Measurements from ENCODE around the gene ZNF521. TPM values are rescaled to one million over a fixed set of nuclear protein-coding genes. Genes with fewer than 3 reads are reported as not detected.

ZNF521 gene
- total RNA-seq, 1 donor from 2014 or later, result 85.8 TPM

DNA sequence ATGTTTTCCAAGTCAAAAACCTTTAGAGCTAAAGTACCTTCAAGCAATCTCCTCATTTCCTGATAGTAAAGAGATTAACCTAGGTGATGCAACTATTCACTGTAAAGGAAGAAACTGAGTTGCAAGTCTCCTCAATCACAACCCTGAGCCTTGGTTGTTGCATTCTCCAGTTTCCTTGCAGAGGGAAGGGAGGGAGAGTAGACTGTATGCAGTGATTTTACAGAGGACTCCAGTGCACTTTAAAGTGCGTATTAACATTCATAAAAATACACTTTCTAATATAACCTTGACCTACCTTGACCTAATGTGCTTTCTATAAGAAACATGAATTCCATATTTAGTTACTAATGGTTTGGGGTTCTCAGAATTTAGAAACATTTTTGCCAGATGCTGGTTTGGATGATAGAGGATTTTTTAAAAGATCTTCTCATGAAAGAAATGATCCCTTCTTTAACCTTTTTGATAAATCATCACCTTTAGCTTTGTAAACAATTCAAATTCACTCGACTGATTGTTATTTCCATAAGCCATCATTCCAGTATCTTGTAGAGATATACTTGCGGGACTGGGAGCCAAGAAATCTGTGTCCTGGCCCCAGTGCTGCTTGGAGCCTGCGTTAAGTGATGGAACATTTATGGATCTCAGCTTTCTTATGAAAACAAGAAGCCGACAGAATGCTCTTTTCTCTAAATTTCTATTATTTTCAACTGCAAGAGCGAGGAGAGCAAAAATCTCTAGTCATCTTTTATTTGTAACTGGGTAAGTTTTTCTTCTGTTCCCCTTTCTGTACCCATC lies 228.3 kb downstream of the ZNF521 start:
- no peak for DNase-seq

DNA sequence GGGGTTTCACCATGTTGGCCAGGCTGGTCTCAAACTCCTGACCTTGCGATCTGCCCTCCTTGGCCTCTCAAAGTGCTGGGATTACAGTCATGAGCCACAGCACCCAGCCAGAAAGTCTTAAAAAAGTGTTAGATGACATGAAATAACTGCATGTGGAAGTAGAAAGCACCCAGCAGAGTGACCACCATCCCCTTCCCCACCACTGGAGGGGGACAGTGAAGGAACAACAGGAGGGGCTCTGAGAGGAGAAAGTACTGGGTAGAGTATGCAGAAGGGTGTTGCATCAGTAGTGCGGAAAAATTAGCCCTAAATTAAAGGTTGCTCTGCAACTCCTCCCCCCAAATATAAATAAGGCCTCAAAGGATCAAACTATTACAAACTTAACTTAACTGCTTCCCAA lies 230.5 kb downstream of the ZNF521 start:
- DNase-seq, result no peak

DNA sequence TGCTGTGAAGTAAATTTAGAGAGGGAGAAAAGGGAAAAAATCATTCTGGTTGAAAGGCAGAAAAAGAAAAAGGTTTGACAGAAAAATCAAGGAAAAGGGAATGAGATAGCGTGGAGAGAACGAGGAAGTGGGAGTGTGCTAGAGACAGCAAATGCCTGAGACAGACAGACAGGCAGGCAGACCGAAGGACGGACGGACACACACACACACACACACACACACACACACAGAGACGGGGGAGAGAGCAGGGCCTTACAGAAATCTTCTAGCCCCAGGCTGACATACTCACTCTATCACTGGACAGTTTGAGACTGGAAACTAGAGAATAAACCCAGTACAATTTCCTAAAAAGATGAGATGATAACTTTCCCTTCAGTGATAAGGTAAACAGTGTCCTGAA lies 238.4 kb downstream of the ZNF521 start:
- no peak for DNase-seq

DNA sequence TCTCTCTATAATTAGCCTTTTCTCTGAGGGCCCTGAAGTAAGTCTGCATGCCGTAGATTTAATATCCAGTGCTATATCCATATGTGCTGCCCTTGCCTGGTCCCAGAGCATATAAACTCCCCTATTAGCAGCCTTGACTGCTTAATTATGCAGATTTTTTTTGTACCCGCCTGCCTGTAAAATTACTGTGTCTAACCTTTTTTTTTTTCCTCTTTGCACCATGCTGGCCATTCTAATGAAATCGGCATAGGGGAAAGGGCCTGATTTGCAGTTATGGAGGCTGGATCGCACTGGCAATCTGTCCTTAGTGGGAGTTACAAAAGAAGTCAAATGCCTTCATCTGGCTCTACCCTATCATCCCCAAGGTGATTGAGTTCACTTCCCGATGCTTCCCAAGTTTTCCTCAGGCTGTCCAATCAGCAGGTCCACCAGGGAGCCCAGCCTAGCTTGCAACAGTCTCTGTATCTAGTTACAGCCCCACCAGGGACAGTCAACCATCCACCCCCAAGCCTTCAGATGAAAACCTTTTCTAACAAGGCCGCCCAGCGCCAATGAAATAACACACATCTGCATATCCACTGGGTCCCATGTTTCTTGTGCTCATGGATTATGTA lies 239.0 kb downstream of the ZNF521 start:
- no peak for DNase-seq

DNA sequence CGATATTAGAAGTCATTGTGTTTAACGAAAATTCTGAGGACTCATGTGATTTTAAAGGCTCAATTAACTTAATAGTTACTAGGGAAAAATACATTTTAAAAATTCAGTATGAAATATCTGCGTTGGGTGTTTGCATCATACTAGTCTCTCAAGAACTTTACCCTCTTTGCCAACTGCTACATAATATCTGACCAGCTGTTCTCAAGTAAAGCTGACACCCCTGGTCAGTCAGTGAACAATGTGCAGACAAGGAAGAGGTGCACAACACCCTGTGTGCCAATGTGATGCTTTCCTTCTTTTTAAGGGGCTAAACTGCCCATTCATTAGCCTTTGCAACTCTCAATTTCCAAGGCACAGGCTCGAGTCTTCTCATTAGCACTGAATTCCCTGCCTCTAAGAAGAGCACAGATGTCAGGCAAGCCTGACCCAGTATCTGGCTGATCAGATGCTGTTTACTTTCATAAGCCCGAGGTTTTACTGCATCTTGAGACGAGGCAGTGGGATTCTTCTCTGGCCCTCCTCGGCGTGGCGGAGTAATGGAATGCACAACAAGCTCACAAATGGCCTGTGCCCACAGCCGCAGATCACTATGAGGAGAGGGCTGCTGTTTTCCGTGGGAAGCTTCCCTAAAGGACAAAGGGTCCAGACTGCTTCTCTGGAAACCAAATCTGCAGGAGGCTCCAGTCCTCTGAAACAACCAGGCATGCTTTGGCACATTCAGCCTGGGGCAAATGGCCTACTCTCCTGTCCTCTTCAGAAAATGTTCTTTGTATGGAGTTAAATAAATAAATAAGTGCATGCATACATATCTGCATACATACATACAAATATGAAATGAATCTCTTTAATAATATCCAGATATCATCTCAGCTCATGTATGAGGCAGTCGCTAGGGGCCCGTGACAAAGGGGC lies 240.3 kb downstream of the ZNF521 start:
- DNase-seq, result peak; percentile 59

DNA sequence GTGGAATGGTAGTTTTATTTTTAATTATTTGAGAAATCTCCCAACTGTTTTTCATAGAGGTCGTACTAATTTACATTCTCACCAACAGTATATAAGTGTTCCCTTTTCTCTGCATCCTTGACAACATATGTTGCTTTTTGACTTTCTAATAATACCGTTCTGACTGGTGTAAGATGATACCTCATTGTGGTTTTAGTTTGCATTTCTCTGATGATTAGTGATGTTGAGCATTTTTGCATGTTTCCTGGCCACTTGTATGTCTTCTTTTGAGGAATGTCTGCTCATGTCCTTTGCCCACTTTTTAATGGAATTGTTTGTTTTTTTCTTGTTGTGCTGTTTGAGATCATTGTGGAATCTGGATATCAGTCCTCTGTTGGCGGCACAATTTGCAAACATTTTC lies 242.5 kb downstream of the ZNF521 start:
- DNase-seq, result no peak

DNA sequence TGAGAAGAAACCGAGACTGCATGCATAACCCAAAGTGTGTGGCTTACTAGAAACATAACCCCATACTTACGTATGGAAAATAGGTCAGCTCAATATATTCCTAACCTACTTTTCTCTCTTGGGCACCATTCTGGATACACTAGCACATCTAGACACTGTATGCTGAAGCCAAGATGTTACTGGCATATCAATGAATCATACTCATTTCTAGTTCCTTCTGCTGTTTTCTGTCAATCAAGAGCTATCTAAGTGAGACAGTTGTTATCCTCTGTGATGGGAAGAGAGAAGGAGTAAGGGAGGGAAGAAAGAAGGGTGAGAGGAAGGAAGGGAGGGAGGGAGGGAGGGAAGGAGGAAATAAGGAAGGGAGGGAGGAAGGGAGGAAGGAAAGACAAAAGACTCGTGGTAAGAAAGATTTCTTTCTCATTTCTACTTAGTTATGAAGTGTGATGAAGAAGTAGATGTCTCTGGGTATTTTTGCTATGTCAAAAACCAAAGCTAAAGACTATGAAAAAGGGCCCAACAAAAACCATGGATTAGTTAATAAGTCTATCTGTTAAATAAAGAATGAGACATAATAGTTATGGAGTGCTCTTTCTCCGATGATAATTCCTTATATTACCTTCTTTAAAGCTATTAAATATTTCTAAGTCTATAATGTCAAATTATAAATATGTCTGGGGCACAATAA lies 248.4 kb downstream of the ZNF521 start:
- no peak for DNase-seq

DNA sequence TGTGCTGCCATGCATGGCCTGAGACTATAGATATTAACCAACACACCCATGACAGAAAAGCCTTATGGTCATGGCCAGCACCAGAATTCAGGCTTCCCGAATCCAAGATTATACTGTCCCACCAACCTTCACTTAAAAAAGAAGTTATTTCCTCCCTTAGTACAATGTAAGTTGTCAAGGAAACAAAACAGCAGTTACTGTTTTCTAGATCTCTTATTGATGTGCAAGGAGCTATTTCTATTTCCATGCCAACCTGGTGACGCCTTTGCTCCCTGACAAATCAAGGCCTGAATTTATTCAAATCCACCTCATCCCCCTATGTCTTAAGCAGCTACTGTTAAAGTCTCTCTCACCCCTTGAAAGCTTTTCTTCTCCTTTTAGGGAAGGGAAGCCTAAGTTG lies 249.3 kb downstream of the ZNF521 start:
- peak; percentile 20 for DNase-seq

DNA sequence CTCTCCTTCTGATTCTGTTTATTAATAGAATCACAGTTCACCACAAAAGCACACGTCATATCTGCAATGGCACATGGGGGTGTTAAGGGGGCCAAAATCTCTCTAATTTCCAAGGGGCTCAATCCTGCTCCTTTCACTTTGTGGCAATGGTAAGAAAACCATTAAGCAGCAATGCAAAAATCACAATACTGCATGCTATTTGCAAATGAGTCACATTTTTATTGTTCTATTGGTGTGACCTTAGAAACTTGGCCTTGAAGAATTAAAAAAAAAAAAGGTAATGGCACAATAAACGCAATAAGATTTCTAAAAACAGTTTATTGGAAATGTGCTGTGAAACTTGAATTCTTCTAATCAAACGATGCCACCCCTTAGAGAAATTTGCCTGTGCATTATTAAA lies 251.5 kb downstream of the ZNF521 start:
- DNase-seq, result no peak

DNA sequence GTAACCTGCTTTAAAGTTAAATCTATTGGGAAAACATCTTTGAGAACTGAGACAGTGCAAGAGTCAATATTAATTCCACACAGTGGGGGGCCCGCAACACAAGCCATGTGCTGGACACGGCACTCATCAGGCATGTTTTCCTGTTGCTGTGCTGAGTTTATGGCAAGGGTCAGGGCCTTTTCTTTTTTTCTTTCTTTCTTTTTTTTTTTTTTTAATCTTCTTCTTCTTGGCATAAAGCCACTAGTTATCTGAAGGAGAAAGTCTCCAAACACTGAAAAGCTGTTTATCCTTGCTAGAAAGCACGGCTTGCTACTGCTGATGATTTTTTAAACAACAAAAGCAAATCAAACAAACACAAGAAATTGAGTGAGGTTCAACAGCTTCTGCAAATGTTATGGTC lies 252.1 kb downstream of the ZNF521 start:
- DNase-seq, result no peak

DNA sequence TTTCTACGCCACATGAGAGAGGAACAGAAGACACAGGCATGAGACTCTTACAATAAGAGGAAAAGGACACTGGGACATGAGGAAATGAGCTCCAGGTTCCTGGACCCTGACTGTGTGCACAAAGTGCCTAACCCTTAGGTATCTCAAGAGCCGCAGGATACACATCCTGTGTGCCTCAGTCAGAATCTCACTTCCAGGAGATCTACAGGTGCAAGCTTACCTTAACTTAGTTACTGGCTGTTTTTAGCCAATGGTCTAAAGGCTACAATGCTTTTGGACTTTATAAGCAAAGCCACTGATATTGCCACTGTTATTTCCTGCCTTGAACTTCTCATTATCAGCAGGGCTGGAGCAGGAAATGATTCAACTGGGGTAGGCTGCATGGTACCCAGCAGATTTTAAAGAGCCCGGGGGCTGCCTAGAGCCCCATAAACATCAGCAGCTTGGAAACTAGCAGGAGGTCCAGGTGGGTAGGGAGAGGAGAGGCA lies 254.4 kb downstream of the ZNF521 start:
- DNase-seq, result no peak

DNA sequence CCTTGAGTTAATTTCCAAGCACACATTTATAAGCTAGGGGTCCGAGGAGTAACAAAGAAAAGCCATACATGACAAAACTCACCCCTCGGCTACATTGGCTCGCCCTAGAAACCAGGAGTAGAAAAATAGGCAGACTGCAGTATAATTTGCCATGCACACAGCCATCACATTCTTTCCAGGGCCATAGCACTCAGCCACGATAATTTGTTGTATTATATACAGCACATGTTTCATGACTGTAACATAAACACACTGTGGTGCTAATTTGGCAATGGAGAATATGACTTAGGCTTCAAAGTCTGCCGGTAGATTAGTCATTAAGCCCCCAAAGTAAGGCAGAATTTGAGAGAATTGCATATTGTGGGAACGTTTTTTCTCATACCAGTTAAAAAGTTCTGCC lies 254.9 kb downstream of the ZNF521 start:
- peak; percentile 66 for DNase-seq

DNA sequence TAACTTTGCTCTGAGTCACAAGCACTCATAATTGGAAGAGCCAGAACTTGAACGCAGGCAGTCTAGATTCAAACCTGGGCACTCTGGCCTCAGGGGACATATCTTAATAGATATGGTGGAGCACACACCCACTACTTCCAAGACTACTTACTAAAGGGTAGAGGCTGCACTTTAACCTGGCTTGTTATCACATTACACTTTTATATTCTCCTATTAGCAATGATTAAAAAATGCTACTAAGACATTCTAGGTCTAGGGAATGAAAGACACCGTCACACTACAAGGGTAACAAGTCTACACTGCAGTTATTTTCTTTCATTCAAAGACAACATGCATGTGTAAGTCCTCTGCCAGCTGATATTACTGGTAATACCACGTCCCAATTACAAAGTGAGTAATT lies 258.8 kb downstream of the ZNF521 start:
- no peak for DNase-seq

DNA sequence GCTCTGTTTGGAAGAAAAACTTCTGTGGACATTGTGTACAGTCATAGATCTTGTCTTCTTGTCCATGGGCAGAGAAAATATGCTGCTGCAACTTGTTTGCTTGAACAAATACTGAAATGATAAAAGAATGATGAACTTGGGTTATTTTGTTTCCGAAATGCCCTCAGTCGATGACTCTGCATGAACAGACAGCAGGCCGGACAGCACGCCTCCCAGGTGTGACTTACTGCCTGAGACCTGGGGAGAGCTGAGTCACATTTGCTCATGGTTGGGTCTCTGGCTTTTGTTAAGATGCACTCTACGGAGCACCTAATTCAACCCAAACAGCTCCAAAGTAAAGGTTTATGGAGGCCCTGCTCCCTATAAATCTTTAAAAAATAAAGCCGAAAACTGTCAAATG lies 262.5 kb downstream of the ZNF521 start:
- DNase-seq, result no peak

DNA sequence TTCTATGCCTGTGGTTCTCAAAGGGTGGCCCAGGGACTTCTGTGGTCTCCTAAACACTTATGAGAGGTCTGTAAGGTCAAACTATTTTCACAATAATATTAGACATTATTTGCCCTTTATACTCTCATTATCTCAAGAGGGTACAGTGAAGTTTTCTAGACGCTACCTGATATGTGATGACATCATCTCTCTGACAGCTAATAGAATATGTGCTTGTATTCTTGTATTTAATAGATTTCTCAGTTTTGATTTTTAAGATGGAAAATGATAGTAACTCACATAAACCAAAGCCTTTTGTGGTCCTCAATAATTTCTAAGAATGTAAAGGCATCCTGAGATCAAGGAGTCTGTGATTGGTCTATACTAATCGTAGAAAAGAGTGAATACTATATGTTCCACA lies 265.1 kb downstream of the ZNF521 start:
- no peak for DNase-seq

DNA sequence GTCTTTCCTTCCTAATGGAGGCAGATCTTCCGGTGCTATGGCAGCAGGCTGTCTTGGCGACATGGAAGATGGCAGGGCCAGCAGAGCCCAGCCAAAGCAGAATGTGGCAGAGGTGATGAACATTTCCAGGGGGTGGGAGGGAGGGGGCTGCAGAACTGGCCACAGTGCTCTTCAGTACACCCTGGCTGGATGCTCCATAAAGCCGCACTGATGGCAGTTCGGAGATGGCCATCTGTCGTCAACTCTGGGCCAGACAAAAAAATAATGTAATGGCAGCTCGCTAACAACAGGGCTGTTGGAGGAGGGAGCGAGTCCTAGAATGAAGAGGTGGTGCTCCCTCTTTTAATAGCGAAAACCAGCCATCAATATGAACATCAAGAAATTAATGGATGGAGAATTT lies 271.0 kb downstream of the ZNF521 start:
- no peak for DNase-seq

DNA sequence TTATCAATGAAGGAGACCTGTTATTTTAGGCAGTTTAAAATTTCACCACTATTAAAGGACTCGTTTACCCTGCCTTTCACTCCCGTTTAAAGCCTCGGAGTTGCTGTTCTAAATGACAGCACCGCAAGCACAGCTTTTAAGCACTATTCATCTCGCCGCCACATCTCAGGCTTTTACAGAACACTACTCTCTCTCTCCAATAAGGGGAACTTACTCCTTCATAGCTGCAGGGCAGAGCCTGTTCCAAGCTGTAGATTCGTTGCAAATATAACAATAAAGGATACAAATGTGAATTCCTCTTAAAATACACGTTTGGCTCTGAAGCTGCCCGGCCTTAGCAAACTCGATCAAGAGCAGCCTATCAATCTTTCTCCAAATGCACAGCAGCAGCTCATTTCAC lies 271.8 kb downstream of the ZNF521 start:
- no peak for DNase-seq

DNA sequence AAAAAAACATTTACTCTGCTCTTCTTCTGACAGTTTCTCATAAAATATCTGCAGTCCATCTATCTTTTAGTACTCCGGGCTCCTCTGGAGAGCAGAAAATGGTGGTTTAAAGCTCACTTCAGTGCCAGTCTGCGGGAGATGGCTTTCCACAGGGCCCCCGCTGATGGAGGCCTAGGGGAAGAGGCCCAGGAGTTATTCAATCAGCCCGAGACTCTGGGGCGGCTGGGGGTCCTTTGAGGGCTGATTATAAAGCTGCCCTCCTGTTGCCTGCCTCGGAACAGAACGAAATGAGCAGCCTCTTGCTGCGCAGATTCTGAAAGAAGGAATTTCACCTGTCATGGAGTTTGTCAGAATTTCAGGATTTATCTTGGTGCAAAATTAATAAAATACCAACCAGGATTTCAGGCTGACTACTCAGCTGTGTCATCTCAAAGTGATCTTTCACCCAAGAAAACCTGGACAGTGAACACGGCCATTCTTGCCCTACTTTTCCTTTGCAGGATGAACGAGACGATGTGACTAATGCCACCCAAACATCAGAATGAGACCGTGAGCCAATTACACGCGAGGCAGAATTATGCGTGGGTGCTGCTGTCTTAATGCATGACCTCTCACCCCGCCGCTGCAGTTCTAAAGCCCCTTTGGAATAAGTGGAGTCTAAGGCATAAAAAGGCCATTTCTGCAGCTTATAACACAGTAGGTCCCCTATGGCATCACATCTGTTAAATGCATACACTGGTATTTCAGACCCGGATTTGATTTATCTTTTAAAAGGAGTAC lies 273.8 kb downstream of the ZNF521 start:
- no peak for DNase-seq

DNA sequence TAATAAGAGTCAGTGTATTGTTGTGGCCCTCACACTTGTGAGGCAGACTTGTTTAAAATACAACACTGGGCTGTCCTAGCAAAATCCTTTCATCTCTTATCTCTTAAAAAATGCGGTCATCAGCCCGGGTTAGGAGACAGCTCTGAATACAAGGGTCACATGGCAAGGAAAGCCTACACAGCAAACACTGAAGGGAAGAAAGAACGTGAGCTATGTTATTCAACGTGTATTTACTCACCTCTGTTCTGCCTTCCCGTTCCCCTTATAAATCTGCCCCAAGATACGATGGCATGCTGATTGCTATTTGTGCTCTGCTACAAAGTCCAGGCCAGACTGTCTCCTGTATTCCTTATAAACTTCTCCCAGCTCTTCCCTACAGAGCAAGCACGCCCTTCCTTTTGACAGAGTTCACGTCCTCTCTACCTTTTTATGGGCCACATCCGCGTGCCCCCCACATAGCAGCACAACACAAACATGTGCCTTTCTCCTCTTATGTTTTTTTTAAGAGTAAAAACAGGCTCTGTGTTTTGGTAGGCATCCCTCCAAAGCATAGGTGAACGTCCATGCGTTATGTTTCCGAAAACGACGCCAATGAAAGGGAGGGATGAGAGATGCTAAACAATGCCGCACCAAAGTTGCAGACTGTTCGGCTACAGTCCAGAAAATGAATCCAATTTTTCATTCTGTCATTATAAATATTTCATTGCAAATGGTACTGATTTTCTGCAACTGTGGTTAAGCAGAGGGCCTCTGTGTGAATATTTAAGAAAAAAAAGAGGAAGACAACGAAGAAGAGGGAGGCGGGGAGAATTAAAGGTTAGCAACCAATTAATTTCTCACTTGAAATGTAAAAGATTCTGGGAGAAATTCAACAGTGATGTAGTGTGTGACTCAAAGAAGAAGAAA lies 274.7 kb downstream of the ZNF521 start:
- DNase-seq, result peak; percentile 70

DNA sequence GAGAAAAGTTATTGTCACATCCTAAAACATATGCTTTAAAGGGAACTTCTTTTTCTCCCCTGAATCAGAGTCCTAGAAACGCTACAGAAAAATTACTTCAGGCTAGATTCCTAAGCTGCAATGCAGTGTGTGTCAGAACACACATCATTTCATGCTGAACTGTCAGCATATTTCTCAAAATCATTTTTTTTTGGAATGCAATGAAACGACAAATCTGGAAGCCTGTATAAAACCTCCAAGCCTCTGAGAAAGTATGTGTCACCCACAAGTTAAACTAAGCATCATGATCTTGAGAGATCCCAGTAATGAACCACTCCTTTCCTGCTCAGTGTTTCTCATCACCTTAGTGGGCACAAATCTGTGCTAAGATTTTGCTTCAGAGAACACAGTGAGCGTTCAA lies 276.2 kb downstream of the ZNF521 start:
- no peak for DNase-seq

Measured in tongue (tissue), 2 donors.